ENCODE results near the gene TRMT112.
A peak's percentile ranks its signal among the peaks of the same experiment; 100 is the strongest.
"Not testable (repeated sequence)": the region's sequence is repeated elsewhere in the genome, so short reads cannot be mapped to it uniquely, and the experiment has no call there.

The TRMT112 gene

GRCh38 chr11:64327993-64328392 is 10.6 kb upstream of the TRMT112 start:
- DNase-seq: no peak

GRCh38 chr11:64327375-64327774 is 10.0 kb upstream of the TRMT112 start:
- no peak for DNase-seq

GRCh38 chr11:64324692-64325469 is 7.5 kb upstream of the TRMT112 start:
- DNase-seq: no peak

- DNase-seq: not testable (repeated sequence)
Observed at GRCh38 chr11:64323984-64324383, 6.6 kb upstream of the TRMT112 start.

GRCh38 chr11:64323373-64323772 is 6.0 kb upstream of the TRMT112 start:
- DNase-seq: no peak

GRCh38 chr11:64322925-64323260 is 5.5 kb upstream of the TRMT112 start:
- no peak for DNase-seq

- peak; percentile 43 for DNase-seq
Observed at GRCh38 chr11:64321533-64321932, 4.2 kb upstream of the TRMT112 start.

GRCh38 chr11:64321026-64321425 is 3.7 kb upstream of the TRMT112 start:
- no peak for DNase-seq

- no peak for DNase-seq
Observed at GRCh38 chr11:64320556-64320955, 3.2 kb upstream of the TRMT112 start.

- no peak for DNase-seq
Observed at GRCh38 chr11:64318766-64319761, 1.7 kb upstream of the TRMT112 start.

- DNase-seq: peak; percentile 89
Observed at GRCh38 chr11:64317961-64318765, 804 bp upstream of the TRMT112 start, which contains the start of gene PRDX5. PRDX5 (plus strand) TSS chr11:64318121; CDS start chr11:64318216, 95 bp downstream.

GRCh38 chr11:64316672-64317324 is 561 bp downstream of the TRMT112 start:
- DNase-seq: no peak

GRCh38 chr11:64315667-64316526 is 1.5 kb downstream of the TRMT112 start:
- not testable (repeated sequence) for DNase-seq

GRCh38 chr11:64314805-64315561 is 2.4 kb downstream of the TRMT112 start:
- DNase-seq: no peak

GRCh38 chr11:64314146-64314804 is 3.1 kb downstream of the TRMT112 start:
- DNase-seq: no peak

- DNase-seq: no peak
Observed at GRCh38 chr11:64313491-64314145, 3.7 kb downstream of the TRMT112 start.

GRCh38 chr11:64312947-64313346 is 4.4 kb downstream of the TRMT112 start:
- DNase-seq: no peak

GRCh38 chr11:64307795-64308194 is 9.6 kb downstream of the TRMT112 start:
- DNase-seq: not testable (repeated sequence)

- DNase-seq: no peak
Observed at GRCh38 chr11:64306876-64307622, 10.3 kb downstream of the TRMT112 start.

Data from NCI-H2107 (cell line).